ENCODE measurements around the gene PSORS1C1. TPM values are rescaled to one million over a fixed set of nuclear protein-coding genes. Genes with fewer than 3 reads are reported as not detected.

The PSORS1C1 gene
- polyA plus RNA-seq, 1 experiment = 0.94 TPM

GRCh38 chr6:31070711-31071197, 43.8 kb upstream of the PSORS1C1 start:
- no peaks in the 10 kb centered on the region for H3K27me3 ChIP-seq (ENCODE audit: control insufficient read depth, insufficient read depth, low read length)
- peak; percentile 60 for DNase-seq (ENCODE audit: low read depth, low spot score)
- no peak overlapping the region for H3K27ac ChIP-seq (ENCODE audit: low read depth, low read length)
- H3K9me3 ChIP-seq (ENCODE audit: control insufficient read depth, insufficient read depth, low read length) = no peaks in the 10 kb centered on the region
- TF ChIP-seq, protein P1, sequence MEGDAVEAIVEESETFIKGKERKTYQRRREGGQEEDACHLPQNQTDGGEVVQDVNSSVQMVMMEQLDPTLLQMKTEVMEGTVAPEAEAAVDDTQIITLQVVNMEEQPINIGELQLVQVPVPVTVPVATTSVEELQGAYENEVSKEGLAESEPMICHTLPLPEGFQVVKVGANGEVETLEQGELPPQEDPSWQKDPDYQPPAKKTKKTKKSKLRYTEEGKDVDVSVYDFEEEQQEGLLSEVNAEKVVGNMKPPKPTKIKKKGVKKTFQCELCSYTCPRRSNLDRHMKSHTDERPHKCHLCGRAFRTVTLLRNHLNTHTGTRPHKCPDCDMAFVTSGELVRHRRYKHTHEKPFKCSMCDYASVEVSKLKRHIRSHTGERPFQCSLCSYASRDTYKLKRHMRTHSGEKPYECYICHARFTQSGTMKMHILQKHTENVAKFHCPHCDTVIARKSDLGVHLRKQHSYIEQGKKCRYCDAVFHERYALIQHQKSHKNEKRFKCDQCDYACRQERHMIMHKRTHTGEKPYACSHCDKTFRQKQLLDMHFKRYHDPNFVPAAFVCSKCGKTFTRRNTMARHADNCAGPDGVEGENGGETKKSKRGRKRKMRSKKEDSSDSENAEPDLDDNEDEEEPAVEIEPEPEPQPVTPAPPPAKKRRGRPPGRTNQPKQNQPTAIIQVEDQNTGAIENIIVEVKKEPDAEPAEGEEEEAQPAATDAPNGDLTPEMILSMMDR (IDR thresholded peaks at IDR 0.05; ENCODE audit: low read depth, low read length) = peak; percentile 88
- CTCF ChIA-PET = interaction anchor here (0.6 to 8.6 kb wide), 25 partner anchors 10 to 318 kb away, joined by 3 to 261 read pairs (median 6); partner anchors contain the start of genes GTF2H4, MUCL3 and VARS2
- POLR2A ChIA-PET = interaction anchor here (0.9 to 1.4 kb wide), 2 partner anchors 157 to 227 kb away, joined by 3 to 6 read pairs; partner anchors contain the start of gene VARS2
- no peak overlapping the region for H3K4me3 ChIP-seq (ENCODE audit: low read depth, low read length)

DNA sequence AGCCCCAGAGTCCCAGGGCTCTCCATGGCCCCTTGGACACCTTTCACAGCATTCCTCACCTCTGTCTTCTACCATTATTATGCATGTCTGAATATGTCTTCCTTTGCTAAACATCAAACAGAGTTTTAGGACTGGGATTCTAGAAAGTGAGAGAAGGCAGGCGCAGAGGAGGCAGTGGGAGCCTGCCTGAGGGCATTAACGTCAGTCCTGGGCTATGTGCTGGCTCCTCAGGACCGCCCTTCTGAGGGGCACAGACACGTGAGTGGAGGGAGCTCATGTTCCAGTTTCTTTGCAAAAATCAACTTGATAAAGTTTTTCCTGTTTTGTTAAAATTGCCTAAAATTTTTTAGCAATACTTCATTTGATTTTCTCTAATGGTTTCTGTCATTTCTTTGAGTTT, 40.2 kb upstream of the PSORS1C1 start:
- TF ChIP-seq, protein P1 (IDR thresholded peaks at IDR 0.05; ENCODE audit: low read depth, low read length) = no peak
- no peaks in the 10 kb centered on the region for H3K9me3 ChIP-seq (ENCODE audit: control insufficient read depth, insufficient read depth, low read length)
- H3K27me3 ChIP-seq (ENCODE audit: control insufficient read depth, insufficient read depth, low read length) = no peaks in the 10 kb centered on the region
- ChIA-PET POLR2A (no interaction called here), CTCF (interaction anchor here (7.3 to 8.6 kb wide), 2 partner anchors 9 to 158 kb away, joined by 135 to 261 read pairs; partner anchors contain the start of gene VARS2)
- H3K4me3 ChIP-seq (ENCODE audit: low read depth, low read length) = no peak overlapping the region
- H3K27ac ChIP-seq (ENCODE audit: low read depth, low read length) = no peak overlapping the region
- DNase-seq (ENCODE audit: low read depth, low spot score) = no peak

- H3K9me3 ChIP-seq (ENCODE audit: control insufficient read depth, insufficient read depth, low read length) = no peaks in the 10 kb centered on the region
- TF ChIP-seq, protein P1 (IDR thresholded peaks at IDR 0.05; ENCODE audit: low read depth, low read length) = no peak
- ChIA-PET CTCF (interaction anchor here (1.0 to 8.6 kb wide), 3 partner anchors 7 to 254 kb away, joined by 3 to 135 read pairs (median 4); no protein-coding TSS in a partner anchor), POLR2A (interaction anchor here (0.8 to 1.1 kb wide), 2 partner anchors 12 to 323 kb away, joined by 3 to 9 read pairs; no protein-coding TSS in a partner anchor)
- H3K27me3 ChIP-seq (ENCODE audit: control insufficient read depth, insufficient read depth, low read length) = no peaks in the 10 kb centered on the region
- DNase-seq (ENCODE audit: low read depth, low spot score) = no peak
- peak overlapping the region; percentile 22 for H3K27ac ChIP-seq (ENCODE audit: low read depth, low read length)
- no peak overlapping the region for H3K4me3 ChIP-seq (ENCODE audit: low read depth, low read length)
Observed at GRCh38 chr6:31075528-31075927, 39.1 kb upstream of the PSORS1C1 start.

GRCh38 chr6:31076611-31077010, 38.0 kb upstream of the PSORS1C1 start:
- Histone ChIP-seq H3K4me3 (ENCODE audit: low read depth, low read length) (no peak overlapping the region), H3K27ac (ENCODE audit: low read depth, low read length) (no peak overlapping the region), H3K9me3 (ENCODE audit: control insufficient read depth, insufficient read depth, low read length) (no peaks in the 10 kb centered on the region), H3K27me3 (ENCODE audit: control insufficient read depth, insufficient read depth, low read length) (no peaks in the 10 kb centered on the region)
- ChIA-PET POLR2A (no interaction called here), CTCF (interaction anchor here (1.0 to 3.9 kb wide), 2 partner anchors 162 to 255 kb away, joined by 4 to 126 read pairs; partner anchors contain the start of gene VARS2)
- TF ChIP-seq, protein P1 (IDR thresholded peaks at IDR 0.05; ENCODE audit: low read depth, low read length) = no peak
- no peak for DNase-seq (ENCODE audit: low read depth, low spot score)

- H3K27me3 ChIP-seq (ENCODE audit: control insufficient read depth, insufficient read depth, low read length) = no peaks in the 10 kb centered on the region
- H3K4me3 ChIP-seq (ENCODE audit: low read depth, low read length) = no peak overlapping the region
- H3K27ac ChIP-seq (ENCODE audit: low read depth, low read length) = no peak overlapping the region
- TF ChIP-seq, protein P1 (IDR thresholded peaks at IDR 0.05; ENCODE audit: low read depth, low read length) = peak; percentile 94
- ChIA-PET POLR2A (interaction anchor here (0.7 to 1.5 kb wide), 3 partner anchors 138 to 172 kb away, joined by 3 to 4 read pairs (median 3); partner anchors contain the start of genes GTF2H4 and VARS2), CTCF (interaction anchor here (0.6 to 9.9 kb wide), 50 partner anchors 8 to 571 kb away, joined by 3 to 135 read pairs (median 4); partner anchors contain the start of genes GTF2H4, MUCL3, PSORS1C1 and SFTA2)
- peak; percentile 41 for DNase-seq (ENCODE audit: low read depth, low spot score)
- no peaks in the 10 kb centered on the region for H3K9me3 ChIP-seq (ENCODE audit: control insufficient read depth, insufficient read depth, low read length)
Observed at GRCh38 chr6:31079656-31080261, 34.8 kb upstream of the PSORS1C1 start.

Data from AG04450 (cell line).